ENCODE measurements around the gene CRB2. TPM values are rescaled to one million over a fixed set of nuclear protein-coding genes. Genes with fewer than 3 reads are reported as not detected.

CRB2 gene
- total RNA-seq, 1 experiment from 2014 or later = 3.6 TPM

- Histone ChIP-seq H3K18ac (ENCODE audit: insufficient read length, low read depth, low read length) (no peak overlapping the region), H3K23me2 (ENCODE audit: insufficient read length, low read depth, low read length, poor library complexity, severe bottlenecking) (peaks cover 8% of the 10 kb centered on the region), H3K9me3 (ENCODE audit: control insufficient read depth, low read depth, low read length) (no peaks in the 10 kb centered on the region), H3K27ac (ENCODE audit: insufficient read length, low read depth, low read length) (no peak overlapping the region), H2AK5ac (ENCODE audit: insufficient read length, low read length) (no peak overlapping the region), H4K8ac (replicated peaks; ENCODE audit: insufficient read length, low read depth, low read length) (no peak overlapping the region), H3K4me1 (ENCODE audit: insufficient read depth, low read length) (peaks cover 16% of the 10 kb centered on the region; the same call in 1 of the 2 replicates), H3K79me2 (ENCODE audit: insufficient read depth, low read length) (no peaks in the 10 kb centered on the region), H3T11ph (ENCODE audit: low read length) (no peak overlapping the region), H2BK5ac (ENCODE audit: insufficient read length, low read length) (no peak overlapping the region), H3K23ac (ENCODE audit: insufficient read length, low read depth, low read length) (no peak overlapping the region), H2BK120ac (ENCODE audit: low read depth, low read length, poor library complexity, severe bottlenecking) (no peak overlapping the region), H3K56ac (ENCODE audit: insufficient read length, low read depth, low read length) (no peak overlapping the region), H3K4ac (ENCODE audit: low read depth, low read length) (no peak overlapping the region), H2AFZ (ENCODE audit: low read length) (no peak overlapping the region), H3K14ac (ENCODE audit: insufficient read depth, low read length) (no peak overlapping the region), H4K91ac (ENCODE audit: insufficient read length, low read depth, low read length) (no peak overlapping the region), H4K20me1 (ENCODE audit: control insufficient read depth, insufficient read depth, insufficient read length) (no peaks in the 10 kb centered on the region), H3K27me3 (ENCODE audit: insufficient read depth, low read length) (no peaks in the 10 kb centered on the region; the same call in 1 of the 2 replicates), H4K5ac (ENCODE audit: insufficient read length, low read depth, low read length) (no peak overlapping the region), H3K4me2 (ENCODE audit: insufficient read depth, insufficient read length, low read length) (no peak overlapping the region), H3K79me1 (ENCODE audit: insufficient read depth, low read depth, low read length, poor library complexity, severe bottlenecking) (no peaks in the 10 kb centered on the region), H2BK20ac (ENCODE audit: low read depth, low read length, poor library complexity, severe bottlenecking) (no peak overlapping the region), H2BK15ac (ENCODE audit: low read depth, low read length) (no peak overlapping the region), H2BK12ac (ENCODE audit: insufficient read length, low read depth, low read length) (no peak overlapping the region), H3K9ac (ENCODE audit: extremely low read depth, insufficient read length, low read length) (no peak overlapping the region)
- DNase-seq = no peak
- H3K36me3 Mint-ChIP-seq (ENCODE audit: insufficient read depth in 1 of 3, low read depth in 3 of 3) = no peaks in the 10 kb centered on the region
- H3K4me3 Mint-ChIP-seq = 0 out of 5 replicates have a peak overlapping the region, but pooled peaks of 1 of the 2 experiments have one; percentile 11
- TF ChIP-seq CTCF (conservative IDR thresholded peaks at IDR 0.05) = no peak
- H3K9me3 Mint-ChIP-seq = no peaks in the 10 kb centered on the region; a peak in 2 of 5 replicates
- no CpG with 5 or more reads among the region's 3 CpGs for WGBS (ENCODE audit: extremely low coverage, insufficient read length, low lambda C conversion rate)
- peaks cover 58 to 79% of the 10 kb centered on the region in 2 experiments for H3K4me1 Mint-ChIP-seq
- H3K27me3 Mint-ChIP-seq (ENCODE audit: low read depth) = peaks cover 11% of the 10 kb centered on the region
- H3K27ac Mint-ChIP-seq = peak overlapping the region in 2 of 3 experiments; percentile 22 to 93; a peak in 3 of 7 replicates
These were observed 3.5 kb downstream of the CRB2 start for GRCh38 chr9:123359546-123359945.

All from H9 (cell line).